Transverse colon (tissue), 4 donors: ENCODE data around the gene MCC. TPM values are rescaled to one million over a fixed set of nuclear protein-coding genes. Genes with fewer than 3 reads are reported as not detected.
A peak's percentile ranks its signal among the peaks of the same experiment; 100 is the strongest.

Experiments
- DNase-seq: peaks from one replicate; pipeline ENCODE4 v3.0.0-alpha.2; 2019
- H3K27ac ChIP-seq, 4 donors: fragments of 200-600 bp; sonication (generic); 2 replicates each; pipeline ENCODE4 v1.5.1; 2016 to 2018; ENCODE audit warnings: inconsistent platforms in 4 of 4
- H3K27me3 ChIP-seq: fragments of 200-600 bp; sonication (generic); 2 replicates; pipeline ENCODE4 v1.5.1; 2017; ENCODE audit warnings: inconsistent platforms
- H3K36me3 ChIP-seq, 4 donors: fragments of 200-600 bp; sonication (generic); 2 replicates each; pipeline ENCODE4 v1.5.1; 2017 to 2019; ENCODE audit warnings: inconsistent platforms in 4 of 4
- H3K4me1 ChIP-seq, 4 donors: fragments of 200-600 bp; sonication (generic); 2 replicates each; pipeline ENCODE4 v1.5.1; 2017 to 2020; ENCODE audit warnings: inconsistent platforms in 4 of 4
- H3K4me3 ChIP-seq, 4 donors: fragments of 200-600 bp; sonication (generic); 1 replicate in 1 of 4; 2 replicates in 3 of 4; pipeline versions ENCODE4 v1.5.1 to v1.6.1; 2017 to 2019; ENCODE audit warnings: inconsistent platforms in 4 of 4
- H3K9me3 ChIP-seq, 2 donors: fragments of 200-600 bp; sonication (generic); 2 replicates each; pipeline ENCODE4 v1.5.1; 2017 to 2019; ENCODE audit warnings: inconsistent platforms in 2 of 2
- CTCF ChIP-seq, 5 experiments: fragments of 200-600 bp in 3 of 5; fragments of 450-650 bp in 2 of 5; sonication (generic) in 3 of 5; IDR thresholded peaks; 1 replicate in 2 of 5; 2 replicates in 3 of 5; pipeline ENCODE4 v1.5.1; 2016 to 2017; ENCODE audit warnings: antibody characterized with exemption in 5 of 5, inconsistent platforms in 3 of 5, mild to moderate bottlenecking in 2 of 5, moderate library complexity in 1 of 5
- EP300 ChIP-seq: sonication (generic); formaldehyde crosslinking; IDR thresholded peaks from one replicate; pipeline ENCODE4 v1.6.1; 2017; ENCODE audit warnings: antibody characterized with exemption, low read depth
- POLR2A ChIP-seq: fragments of 450-650 bp; IDR thresholded peaks from one replicate; pipeline ENCODE4 v1.6.1; 2016; ENCODE audit warnings: antibody characterized with exemption, mild to moderate bottlenecking, moderate library complexity
- POLR2AphosphoS5 ChIP-seq, 3 donors: sonication (generic); formaldehyde crosslinking; IDR thresholded peaks; one replicate each; pipeline ENCODE4 v1.6.1; 2016; ENCODE audit warnings: antibody characterized with exemption in 3 of 3
- WGBS, 2 donors: methylation state at CpG; one replicate each; pipeline ENCODE4 v1.1.5; 2018; ENCODE audit warnings: low coverage in 1 of 2; 5-methylcytosine and 5-hydroxymethylcytosine counted together
- in situ Hi-C, 4 donors: fragments of 200-750 bp; cut with MboI; loops; one replicate each; pipeline versions ENCODE4 v1.15.0 to v1.15.1; 2017; ENCODE audit warnings: low sequenced_read_pairs in 3 of 4, low pct_ligation_motif_present in 1 of 4, low pct_unique_long_range_greater_than_20kb in 1 of 4
- intact Hi-C: fragments of 100-400 bp; cut with DNase I; formaldehyde crosslinking; loops from one replicate; pipeline ENCODE4 v1.15.1; 2023; ENCODE audit warnings: low total_unique reads
- total RNA-seq, 4 donors: library from RNA; depleted of rRNA; stranded (reverse); fragments of >200 nt; gene quantifications; one replicate each; pipeline ENCODE4 v1.1.0, GENCODE V29; 2016

The MCC gene
- total RNA-seq, 4 donors from 2014 or later, result 2.6 to 28.4 (median 16.4) TPM

DNA sequence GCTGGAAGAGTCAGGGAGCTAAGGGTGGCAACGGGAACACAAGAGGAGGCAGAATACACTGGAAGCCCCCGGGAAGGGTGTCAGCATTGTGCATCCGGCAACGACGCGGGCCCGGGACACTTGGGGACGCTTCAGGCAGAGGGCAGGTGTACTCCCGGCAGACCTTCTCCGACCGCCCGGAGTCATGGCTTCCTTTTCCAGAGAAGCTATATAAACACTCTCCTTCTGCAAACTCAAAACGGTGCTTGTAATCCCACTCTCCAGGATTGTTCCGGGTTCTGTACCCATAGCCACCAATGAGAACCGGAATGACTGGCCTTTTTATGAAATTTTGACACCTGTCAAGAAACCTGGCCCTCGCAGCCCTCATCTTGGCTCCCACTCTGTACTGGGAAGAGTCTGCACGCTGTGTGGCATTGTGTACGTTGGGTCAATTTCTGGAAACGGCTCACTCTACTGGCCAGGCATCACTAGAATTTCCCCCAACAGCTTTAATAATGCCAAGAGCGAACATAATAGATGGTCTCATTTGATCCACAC lies 462 bp upstream of the MCC start:
- Histone ChIP-seq H3K4me1 (peaks cover 0 to 17% (median 15%) of the 10 kb centered on the region in 4 donors), H3K4me3 (peak overlapping the region; percentile 50 to 57 (median 53)), H3K36me3 (no peaks in the 10 kb centered on the region), H3K9me3 (peaks cover 0 to 11% of the 10 kb centered on the region in 2 donors), H3K27ac (peak overlapping the region in 3 of 4 donors; percentile 7 to 32 (median 22)), H3K27me3 (peaks cover 53% of the 10 kb centered on the region)
- TF ChIP-seq POLR2AphosphoS5 (IDR thresholded peaks at IDR 0.05), result no peak
- no peak for TF ChIP-seq EP300
- no peak for TF ChIP-seq CTCF (IDR thresholded peaks at IDR 0.05)
- TF ChIP-seq POLR2A, result no peak
- in situ Hi-C loops, result no loop called here
- intact Hi-C loops, result no loop called here
- 0 to 16% methylated on average over 1 to 20 of the region's 20 CpGs for WGBS, 2 donors
- DNase-seq, result no peak

- peak overlapping the region; percentile 50 to 57 (median 53) for H3K4me3 ChIP-seq
These were observed 855 bp downstream of the MCC start for GRCh38 chr5:113487416-113487780.

DNA sequence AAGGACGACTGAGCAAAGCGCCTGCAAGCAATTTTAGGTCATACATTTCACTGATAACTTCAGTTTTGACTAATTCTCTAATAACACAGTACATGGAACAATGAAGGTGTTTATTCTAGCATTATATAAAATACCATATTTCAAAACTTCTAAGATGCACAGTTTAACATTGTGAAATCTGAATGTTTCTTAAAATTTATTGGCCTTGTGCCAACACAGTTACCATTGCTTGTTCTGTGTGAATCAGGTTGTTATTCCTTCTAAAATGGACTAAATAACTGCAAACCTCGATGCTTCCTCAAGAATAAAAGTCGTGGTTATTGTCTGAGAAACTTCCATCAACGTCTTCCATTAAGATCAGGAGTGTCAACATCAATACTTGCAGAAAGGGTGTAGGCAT lies 8.0 kb downstream of the MCC start:
- DNase-seq, result no peak
- 74 to 76% methylated on average over 5 of the region's 5 CpGs for WGBS, 2 donors
- intact Hi-C loops, result no loop called here

More at GRCh38 chr5:113487416-113487780, 855 bp downstream of the MCC start:
- H3K9me3 ChIP-seq, result peaks cover 0 to 11% of the 10 kb centered on the region in 2 donors
- intact Hi-C loops (no loop called here), in situ Hi-C loops (no loop called here)
- no peak for DNase-seq
- peaks cover 53% of the 10 kb centered on the region for H3K27me3 ChIP-seq
- no peak overlapping the region for H3K27ac ChIP-seq
- H3K36me3 ChIP-seq, result no peaks in the 10 kb centered on the region
- peaks cover 0 to 17% (median 15%) of the 10 kb centered on the region in 4 donors for H3K4me1 ChIP-seq
- 14% methylated on average over 18 of the region's 18 CpGs; no CpG with 5 or more reads in 1 of the 2 donors for WGBS, 2 donors
- TF ChIP-seq EP300 (no peak), CTCF (IDR thresholded peaks at IDR 0.05) (no peak), POLR2AphosphoS5 (IDR thresholded peaks at IDR 0.05) (no peak), POLR2A (no peak)

GRCh38 chr5:113478691-113479090 lies 9.6 kb downstream of the MCC start:
- Histone ChIP-seq H3K27ac (no peak overlapping the region), H3K4me3 (no peak overlapping the region), H3K4me1 (no peaks in the 10 kb centered on the region), H3K36me3 (no peaks in the 10 kb centered on the region), H3K9me3 (no peaks in the 10 kb centered on the region), H3K27me3 (no peaks in the 10 kb centered on the region)
- intact Hi-C loops, result no loop called here
- DNase-seq, result no peak
- 87 to 92% methylated on average over 3 of the region's 3 CpGs for WGBS, 2 donors
- in situ Hi-C loops, result no loop called here
- TF ChIP-seq CTCF (IDR thresholded peaks at IDR 0.05) (no peak), POLR2A (no peak), EP300 (no peak)

More for the DNA sequence above, 8.0 kb downstream of the MCC start:
- no peaks in the 10 kb centered on the region for H3K9me3 ChIP-seq
- no peaks in the 10 kb centered on the region for H3K4me1 ChIP-seq
- no peaks in the 10 kb centered on the region for H3K27me3 ChIP-seq
- no peak overlapping the region for H3K27ac ChIP-seq
- TF ChIP-seq POLR2AphosphoS5 (IDR thresholded peaks at IDR 0.05), result no peak
- no peak for TF ChIP-seq POLR2A
- TF ChIP-seq EP300, result no peak
- TF ChIP-seq CTCF (IDR thresholded peaks at IDR 0.05), result no peak
- no peak overlapping the region for H3K4me3 ChIP-seq
- in situ Hi-C loops, result no loop called here
- H3K36me3 ChIP-seq, result no peaks in the 10 kb centered on the region
